HEK293T (cell line): ENCODE data around the gene GPR146.

Experiments
- ARNT ChIP-seq: fragments of 450-650 bp; IDR thresholded peaks from 2 replicates; pipeline ENCODE4 v1.6.1; 2017; ENCODE audit warnings: mild to moderate bottlenecking
- BHLHE40 ChIP-seq: fragments of 450-650 bp; IDR thresholded peaks from 2 replicates; pipeline ENCODE4 v1.6.1; 2016; ENCODE audit warnings: mild to moderate bottlenecking, moderate library complexity, borderline replicate concordance
- ELF4 ChIP-seq: fragments of 450-650 bp; IDR thresholded peaks from 2 replicates; pipeline ENCODE4 v1.6.1; 2017; ENCODE audit warnings: antibody characterized with exemption
- FOXA1 ChIP-seq: fragments of 450-650 bp; IDR thresholded peaks from 2 replicates; pipeline ENCODE4 v1.6.1; 2016; ENCODE audit warnings: mild to moderate bottlenecking
- FOXK2 ChIP-seq: fragments of 450-650 bp; IDR thresholded peaks from 2 replicates; pipeline ENCODE4 v1.6.1; 2016; ENCODE audit warnings: mild to moderate bottlenecking
- FOXM1 ChIP-seq: fragments of 450-650 bp; IDR thresholded peaks from 2 replicates; pipeline ENCODE4 v1.6.1; 2017; ENCODE audit warnings: mild to moderate bottlenecking, borderline replicate concordance
- HDGF ChIP-seq: fragments of 450-650 bp; IDR thresholded peaks from 2 replicates; pipeline ENCODE4 v1.6.1; 2017; ENCODE audit warnings: antibody characterized with exemption, borderline replicate concordance
- NFRKB ChIP-seq: fragments of 450-650 bp; IDR thresholded peaks from 2 replicates; pipeline ENCODE4 v1.6.1; 2016; ENCODE audit warnings: mild to moderate bottlenecking, moderate library complexity
- SP1 ChIP-seq: fragments of 450-650 bp; IDR thresholded peaks from 2 replicates; pipeline ENCODE4 v1.6.1; 2017
- SUZ12 ChIP-seq: fragments of 450-650 bp; IDR thresholded peaks from 2 replicates; pipeline ENCODE4 v1.6.1; 2016; ENCODE audit warnings: mild to moderate bottlenecking
- ZNF384 ChIP-seq: fragments of 450-650 bp; IDR thresholded peaks from 2 replicates; pipeline ENCODE4 v1.6.1; 2016
- TF ChIP-seq, protein P1 (sequence below): fragments of 450-650 bp; IDR thresholded peaks from 2 replicates; pipeline ENCODE4 v1.6.1; 2016

DNA sequence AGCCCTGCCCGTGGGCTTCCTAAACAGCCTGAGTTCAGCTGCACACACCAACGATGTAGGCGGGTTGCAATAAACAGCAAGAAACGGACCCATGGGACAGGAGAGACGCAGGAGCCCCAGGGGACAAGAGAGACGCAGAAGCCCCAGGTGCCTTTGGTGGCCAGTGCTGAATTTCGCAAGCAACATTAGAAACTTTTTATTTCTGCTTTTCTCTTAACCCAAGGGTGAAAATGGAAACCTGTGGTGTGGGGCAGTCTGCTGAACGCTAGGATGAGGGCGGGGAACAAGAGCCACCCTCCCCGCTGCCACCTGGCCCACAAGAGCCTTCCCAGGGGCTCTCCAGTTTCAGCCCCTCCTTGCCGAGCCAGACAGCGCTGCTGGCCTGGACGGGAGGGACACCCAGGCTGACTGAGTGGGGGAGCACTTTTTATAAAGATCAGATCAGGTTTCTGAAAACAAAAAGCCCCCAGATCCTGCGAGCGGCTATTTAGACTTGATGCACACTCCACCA is 20.0 kb upstream of the GPR146 start:
- TF ChIP-seq NFRKB: no peak
- no peak for TF ChIP-seq SUZ12
- no peak for TF ChIP-seq BHLHE40
- no peak for TF ChIP-seq ELF4
- no peak for TF ChIP-seq ARNT
- no peak for TF ChIP-seq SP1
- TF ChIP-seq ZNF384: no peak
- TF ChIP-seq FOXK2: no peak
- no peak for TF ChIP-seq FOXA1
- no peak for TF ChIP-seq FOXM1
- no peak for TF ChIP-seq HDGF
- TF ChIP-seq, protein P1, sequence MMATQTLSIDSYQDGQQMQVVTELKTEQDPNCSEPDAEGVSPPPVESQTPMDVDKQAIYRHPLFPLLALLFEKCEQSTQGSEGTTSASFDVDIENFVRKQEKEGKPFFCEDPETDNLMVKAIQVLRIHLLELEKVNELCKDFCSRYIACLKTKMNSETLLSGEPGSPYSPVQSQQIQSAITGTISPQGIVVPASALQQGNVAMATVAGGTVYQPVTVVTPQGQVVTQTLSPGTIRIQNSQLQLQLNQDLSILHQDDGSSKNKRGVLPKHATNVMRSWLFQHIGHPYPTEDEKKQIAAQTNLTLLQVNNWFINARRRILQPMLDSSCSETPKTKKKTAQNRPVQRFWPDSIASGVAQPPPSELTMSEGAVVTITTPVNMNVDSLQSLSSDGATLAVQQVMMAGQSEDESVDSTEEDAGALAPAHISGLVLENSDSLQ: no peak
